GM18526 (cell line): Measurements from ENCODE around the gene KIAA0753.

ENCODE experiments used
- POLR2A ChIP-seq: IDR thresholded peaks from 3 replicates; pipeline ENCODE4 v1.6.1; 2011; ENCODE audit not compliant: insufficient read length; ENCODE audit errors: extremely low read depth

KIAA0753 gene

GRCh38 chr17:6675201-6675825 is 34.8 kb upstream of the KIAA0753 start:
- no peak for TF ChIP-seq POLR2A

- TF ChIP-seq POLR2A, result no peak
Observed at GRCh38 chr17:6674586-6674985, 34.1 kb upstream of the KIAA0753 start.

GRCh38 chr17:6671431-6671830 is 30.9 kb upstream of the KIAA0753 start:
- no peak for TF ChIP-seq POLR2A

- no peak for TF ChIP-seq POLR2A
Observed at GRCh38 chr17:6670999-6671398, 30.5 kb upstream of the KIAA0753 start.

GRCh38 chr17:6670571-6670970 is 30.1 kb upstream of the KIAA0753 start:
- TF ChIP-seq POLR2A, result no peak

- no peak for TF ChIP-seq POLR2A
Observed at GRCh38 chr17:6669479-6670212, 29.1 kb upstream of the KIAA0753 start.

- no peak for TF ChIP-seq POLR2A
Observed at GRCh38 chr17:6668727-6669425, 28.4 kb upstream of the KIAA0753 start.

- TF ChIP-seq POLR2A, result no peak
Observed at GRCh38 chr17:6668219-6668618, 27.7 kb upstream of the KIAA0753 start.

GRCh38 chr17:6667516-6667915 is 27.0 kb upstream of the KIAA0753 start:
- no peak for TF ChIP-seq POLR2A

GRCh38 chr17:6666557-6666956 is 26.0 kb upstream of the KIAA0753 start:
- TF ChIP-seq POLR2A, result no peak

- no peak for TF ChIP-seq POLR2A
Observed at GRCh38 chr17:6666077-6666521, 25.6 kb upstream of the KIAA0753 start.

- TF ChIP-seq POLR2A, result no peak
Observed at GRCh38 chr17:6661464-6661848, 20.9 kb upstream of the KIAA0753 start.

GRCh38 chr17:6660805-6661463 is 20.4 kb upstream of the KIAA0753 start:
- no peak for TF ChIP-seq POLR2A

GRCh38 chr17:6660101-6660500 is 19.6 kb upstream of the KIAA0753 start:
- TF ChIP-seq POLR2A, result no peak

- TF ChIP-seq POLR2A, result no peak
Observed at GRCh38 chr17:6657633-6658287, 17.2 kb upstream of the KIAA0753 start.

GRCh38 chr17:6654841-6655731 is 14.6 kb upstream of the KIAA0753 start:
- no peak for TF ChIP-seq POLR2A
